HL-60 (cell line): ENCODE results near the gene BRSK2.

ENCODE experiments used
- TF ChIP-seq, protein P1 (sequence below): IDR thresholded peaks from one replicate; pipeline ENCODE4 v1.5.1; 2011; ENCODE audit warnings: low read length, control low read depth, inconsistent platforms; ENCODE audit not compliant: insufficient read depth
- TF ChIP-seq, protein P2 (sequence below): IDR thresholded peaks from 2 replicates; pipeline ENCODE4 v1.6.1; 2012; ENCODE audit warnings: low read depth; ENCODE audit not compliant: insufficient replicate concordance

DNA sequence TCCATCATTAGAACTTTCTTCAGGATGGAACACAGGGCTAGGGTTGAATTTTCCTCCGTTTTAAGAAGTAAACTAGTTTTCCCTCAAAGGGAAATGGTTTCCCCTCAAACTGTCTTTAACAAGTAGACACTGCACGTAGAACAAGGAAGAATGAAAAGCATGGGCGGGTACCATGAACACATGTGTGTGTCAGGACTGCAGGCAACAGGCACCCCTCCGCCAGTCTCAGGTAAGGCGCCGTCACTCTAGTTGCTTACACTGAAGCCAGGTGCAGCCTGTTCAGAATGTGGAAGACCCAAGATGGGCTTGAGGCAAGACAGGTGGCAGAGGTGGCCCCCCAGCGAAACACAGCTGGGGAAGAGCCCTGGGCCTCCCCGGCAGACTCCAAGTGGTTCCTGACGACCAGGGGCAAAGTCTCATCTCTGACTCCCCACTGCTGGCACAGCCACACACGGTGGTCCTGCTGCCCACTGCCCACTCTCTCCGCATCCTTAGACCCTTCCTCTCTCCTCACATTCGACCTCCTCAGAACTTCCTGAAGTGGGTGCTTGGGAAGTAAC, 122.3 kb downstream of the BRSK2 start:
- TF ChIP-seq, protein P1, sequence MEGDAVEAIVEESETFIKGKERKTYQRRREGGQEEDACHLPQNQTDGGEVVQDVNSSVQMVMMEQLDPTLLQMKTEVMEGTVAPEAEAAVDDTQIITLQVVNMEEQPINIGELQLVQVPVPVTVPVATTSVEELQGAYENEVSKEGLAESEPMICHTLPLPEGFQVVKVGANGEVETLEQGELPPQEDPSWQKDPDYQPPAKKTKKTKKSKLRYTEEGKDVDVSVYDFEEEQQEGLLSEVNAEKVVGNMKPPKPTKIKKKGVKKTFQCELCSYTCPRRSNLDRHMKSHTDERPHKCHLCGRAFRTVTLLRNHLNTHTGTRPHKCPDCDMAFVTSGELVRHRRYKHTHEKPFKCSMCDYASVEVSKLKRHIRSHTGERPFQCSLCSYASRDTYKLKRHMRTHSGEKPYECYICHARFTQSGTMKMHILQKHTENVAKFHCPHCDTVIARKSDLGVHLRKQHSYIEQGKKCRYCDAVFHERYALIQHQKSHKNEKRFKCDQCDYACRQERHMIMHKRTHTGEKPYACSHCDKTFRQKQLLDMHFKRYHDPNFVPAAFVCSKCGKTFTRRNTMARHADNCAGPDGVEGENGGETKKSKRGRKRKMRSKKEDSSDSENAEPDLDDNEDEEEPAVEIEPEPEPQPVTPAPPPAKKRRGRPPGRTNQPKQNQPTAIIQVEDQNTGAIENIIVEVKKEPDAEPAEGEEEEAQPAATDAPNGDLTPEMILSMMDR: no peak
- TF ChIP-seq, protein P2, sequence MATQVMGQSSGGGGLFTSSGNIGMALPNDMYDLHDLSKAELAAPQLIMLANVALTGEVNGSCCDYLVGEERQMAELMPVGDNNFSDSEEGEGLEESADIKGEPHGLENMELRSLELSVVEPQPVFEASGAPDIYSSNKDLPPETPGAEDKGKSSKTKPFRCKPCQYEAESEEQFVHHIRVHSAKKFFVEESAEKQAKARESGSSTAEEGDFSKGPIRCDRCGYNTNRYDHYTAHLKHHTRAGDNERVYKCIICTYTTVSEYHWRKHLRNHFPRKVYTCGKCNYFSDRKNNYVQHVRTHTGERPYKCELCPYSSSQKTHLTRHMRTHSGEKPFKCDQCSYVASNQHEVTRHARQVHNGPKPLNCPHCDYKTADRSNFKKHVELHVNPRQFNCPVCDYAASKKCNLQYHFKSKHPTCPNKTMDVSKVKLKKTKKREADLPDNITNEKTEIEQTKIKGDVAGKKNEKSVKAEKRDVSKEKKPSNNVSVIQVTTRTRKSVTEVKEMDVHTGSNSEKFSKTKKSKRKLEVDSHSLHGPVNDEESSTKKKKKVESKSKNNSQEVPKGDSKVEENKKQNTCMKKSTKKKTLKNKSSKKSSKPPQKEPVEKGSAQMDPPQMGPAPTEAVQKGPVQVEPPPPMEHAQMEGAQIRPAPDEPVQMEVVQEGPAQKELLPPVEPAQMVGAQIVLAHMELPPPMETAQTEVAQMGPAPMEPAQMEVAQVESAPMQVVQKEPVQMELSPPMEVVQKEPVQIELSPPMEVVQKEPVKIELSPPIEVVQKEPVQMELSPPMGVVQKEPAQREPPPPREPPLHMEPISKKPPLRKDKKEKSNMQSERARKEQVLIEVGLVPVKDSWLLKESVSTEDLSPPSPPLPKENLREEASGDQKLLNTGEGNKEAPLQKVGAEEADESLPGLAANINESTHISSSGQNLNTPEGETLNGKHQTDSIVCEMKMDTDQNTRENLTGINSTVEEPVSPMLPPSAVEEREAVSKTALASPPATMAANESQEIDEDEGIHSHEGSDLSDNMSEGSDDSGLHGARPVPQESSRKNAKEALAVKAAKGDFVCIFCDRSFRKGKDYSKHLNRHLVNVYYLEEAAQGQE: no peak
